GM19397 (cell line): ENCODE results near the gene VENTX.
"Not testable (repeated sequence)": the region's sequence is repeated elsewhere in the genome, so short reads cannot be mapped to it uniquely, and the experiment has no call there.

Source experiments
- ATAC-seq: cut with Tn5 transposase; IDR thresholded peaks from one replicate; pipeline ENCODE4 v1.9.1; 2021; ENCODE audit warnings: mild to moderate bottlenecking, moderate library complexity; ENCODE audit not compliant: unreplicated experiment

VENTX gene

DNA sequence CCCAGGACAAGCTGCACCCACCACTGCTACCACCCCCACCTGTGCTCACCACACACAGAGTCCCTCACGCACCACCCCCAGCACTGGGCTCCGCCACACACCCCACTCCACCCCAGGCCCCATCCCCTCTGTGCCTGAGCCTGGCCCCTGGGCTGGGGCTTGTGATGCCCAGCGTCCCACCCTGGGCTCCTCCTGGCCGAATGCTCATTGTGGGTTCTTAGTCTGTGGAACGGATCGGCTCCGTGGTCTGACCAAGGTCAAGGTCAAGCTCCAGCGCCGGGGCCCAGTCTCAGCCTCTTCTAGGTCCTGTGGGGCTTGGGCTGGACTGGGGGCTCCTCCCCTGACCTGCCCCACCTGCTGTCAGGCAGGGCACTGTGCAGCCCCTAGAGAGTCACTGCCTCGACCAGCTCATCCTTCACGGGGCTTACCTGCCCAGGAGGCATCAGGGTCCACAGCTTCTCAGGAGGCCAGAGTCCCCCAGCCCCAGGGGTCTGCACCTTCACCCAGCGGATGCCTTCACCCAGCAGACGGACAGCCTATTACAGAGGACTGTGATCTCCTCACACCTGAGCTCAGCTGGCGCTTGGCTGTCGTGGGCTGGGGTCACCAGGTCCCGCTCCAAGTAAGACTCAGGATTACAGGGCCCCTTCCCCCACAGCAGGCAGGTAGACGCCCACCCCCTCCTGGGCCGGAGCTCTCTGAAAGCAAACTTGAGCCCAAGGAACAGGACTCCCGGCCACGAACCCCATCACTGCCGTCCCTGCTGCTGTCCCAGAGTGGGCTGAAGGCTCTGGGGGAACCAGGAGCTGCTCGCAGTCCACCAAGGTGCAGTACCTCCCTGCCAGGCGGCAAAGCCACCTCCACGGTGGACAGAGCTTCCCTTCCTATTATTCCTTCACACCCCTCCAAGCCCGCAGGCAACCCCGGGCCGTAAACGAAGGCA, 22.9 kb upstream of the VENTX start:
- ATAC-seq, result no peak

- ATAC-seq, result no peak
Observed at GRCh38 chr10:133215586-133215985, 22.1 kb upstream of the VENTX start.

DNA sequence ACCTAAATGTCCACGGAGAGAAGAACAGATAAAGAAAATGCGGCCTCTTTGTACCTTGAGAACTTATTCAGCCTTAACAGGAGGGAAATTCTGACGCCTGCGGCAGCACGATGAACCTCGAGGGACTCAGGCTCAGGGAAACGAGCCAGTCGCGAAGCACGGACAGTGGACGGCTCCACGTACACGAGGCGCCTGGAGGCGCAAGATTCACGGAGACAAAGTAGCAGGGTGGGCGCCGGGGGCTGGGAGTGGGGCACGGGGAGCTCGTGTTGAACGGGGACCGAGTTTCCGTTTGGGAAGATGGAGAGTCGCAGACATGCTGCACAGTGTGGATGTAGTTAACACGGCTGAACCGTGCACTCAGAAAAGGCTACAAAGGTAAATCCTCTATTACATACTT, 20.9 kb upstream of the VENTX start:
- no peak for ATAC-seq

DNA sequence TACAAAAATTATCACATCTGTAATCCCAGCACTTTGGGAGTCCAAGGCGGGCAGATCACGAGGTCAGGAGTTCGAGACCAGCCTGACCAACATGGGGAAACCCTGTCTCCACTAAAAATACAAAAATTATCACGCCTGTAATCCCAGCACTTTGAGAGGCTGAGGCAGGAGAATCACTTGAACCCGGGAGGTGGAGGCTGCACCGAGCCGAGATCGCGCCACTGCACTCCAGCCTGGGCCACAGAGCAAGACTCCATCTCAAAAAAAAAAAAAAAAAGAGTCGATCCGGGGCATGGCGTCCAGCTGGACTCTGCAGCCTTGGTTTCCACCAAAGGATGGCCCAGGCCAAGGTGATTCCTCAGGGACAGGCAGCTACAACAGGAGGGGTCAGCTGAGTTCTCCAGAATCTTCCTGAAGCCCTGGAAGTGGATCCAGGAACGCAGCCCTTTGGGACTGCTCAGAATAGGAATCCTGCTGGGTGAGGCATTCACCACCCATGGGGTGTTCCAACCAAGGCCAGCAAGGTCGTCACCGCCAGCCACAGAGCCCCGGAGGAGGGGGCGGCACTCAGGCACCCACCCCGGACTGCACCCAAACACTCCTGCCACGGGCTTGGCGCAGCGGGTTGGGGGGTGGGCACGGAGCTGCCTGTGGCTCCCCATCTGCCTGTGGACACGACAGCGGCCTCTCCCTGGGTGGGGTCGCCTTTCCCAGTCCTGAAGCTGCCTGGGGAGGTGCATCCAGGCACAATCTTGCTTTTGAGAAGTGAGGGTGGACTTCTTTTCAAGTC, 19.7 kb upstream of the VENTX start:
- ATAC-seq, result no peak

DNA sequence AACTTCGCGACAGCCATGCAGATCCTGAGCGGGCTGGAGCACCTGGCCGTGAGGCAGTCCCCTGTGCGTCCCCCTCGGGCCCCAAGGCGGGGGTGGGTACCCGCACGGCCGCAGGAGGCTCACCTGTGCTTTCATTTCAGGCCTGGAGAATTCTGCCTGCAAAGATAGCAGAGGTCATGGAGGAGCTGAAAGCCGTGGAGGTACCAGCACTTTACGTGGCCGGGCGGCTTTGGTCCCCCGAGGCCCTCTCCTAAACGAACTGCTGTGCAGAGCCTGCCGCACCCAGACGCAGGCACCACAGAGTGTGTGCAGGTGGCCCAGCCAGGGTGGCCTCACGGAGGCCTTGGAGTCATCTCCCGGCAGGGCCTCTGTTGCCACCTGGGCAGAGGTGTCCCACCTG, 18.8 kb upstream of the VENTX start:
- ATAC-seq, result no peak

DNA sequence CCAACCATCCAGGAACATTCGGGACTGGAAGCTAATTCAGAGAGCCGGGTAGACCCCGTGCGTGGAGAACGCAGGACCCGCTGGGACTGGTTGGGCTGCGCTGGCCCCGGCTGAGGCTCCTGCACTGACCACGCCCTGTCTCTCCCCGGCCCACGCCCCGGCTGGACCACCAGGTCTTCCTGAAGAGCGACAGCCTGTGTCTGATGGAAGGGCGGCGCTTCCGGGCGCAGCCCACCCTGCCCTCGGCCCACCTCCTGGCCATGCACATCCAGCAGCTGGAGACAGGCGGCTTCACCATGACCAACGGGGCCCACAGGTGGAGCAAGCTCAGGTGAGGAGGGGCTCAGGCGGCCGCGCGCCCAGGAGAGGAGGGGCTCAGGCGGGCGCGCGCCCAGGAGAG, 17.9 kb upstream of the VENTX start:
- no peak for ATAC-seq

DNA sequence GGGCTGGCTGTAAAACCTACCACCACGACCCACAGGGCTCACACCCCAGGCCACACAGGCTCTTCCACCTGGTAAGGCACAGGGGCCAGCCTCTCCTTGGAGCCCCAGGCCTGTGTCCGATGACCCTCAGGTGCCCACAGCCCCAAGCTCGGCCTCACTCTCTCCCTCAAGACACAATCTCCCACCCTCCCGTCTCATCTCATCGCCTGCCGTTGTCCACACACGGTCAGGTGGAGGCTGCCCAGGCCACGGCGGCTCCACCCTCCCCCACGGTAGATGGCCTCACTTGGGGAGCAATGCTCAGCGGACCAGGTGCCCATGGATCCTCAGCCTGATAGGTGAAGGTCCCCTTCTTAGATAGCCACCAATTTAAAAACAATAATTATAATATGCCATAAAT, 16.3 kb upstream of the VENTX start:
- no peak for ATAC-seq

DNA sequence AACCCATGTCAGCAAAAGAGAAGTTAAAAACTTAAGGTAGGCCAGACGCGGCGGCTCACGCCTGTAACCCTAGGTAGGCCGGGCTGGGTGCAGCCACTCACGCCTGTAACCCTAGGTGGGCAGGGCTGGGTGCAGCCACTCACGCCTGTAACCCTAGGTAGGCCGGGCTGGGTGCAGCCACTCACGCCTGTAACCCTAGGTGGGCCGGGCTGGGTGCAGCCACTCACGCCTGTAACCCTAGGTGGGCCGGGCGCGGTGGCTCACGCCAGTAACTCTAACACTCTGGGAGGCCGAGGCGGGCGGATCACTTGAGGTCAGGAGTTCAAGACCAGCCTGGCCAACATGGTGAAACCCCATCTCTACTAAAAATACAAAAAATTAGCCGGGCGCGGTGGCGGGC, 15.9 kb upstream of the VENTX start:
- ATAC-seq, result not testable (repeated sequence)

GRCh38 chr10:133224076-133224475, 13.6 kb upstream of the VENTX start:
- ATAC-seq, result no peak

GRCh38 chr10:133224756-133225372, 12.8 kb upstream of the VENTX start:
- no peak for ATAC-seq

- ATAC-seq, result no peak
Observed at GRCh38 chr10:133225707-133226191, 11.9 kb upstream of the VENTX start.

- ATAC-seq, result no peak
Observed at GRCh38 chr10:133226251-133226808, 11.3 kb upstream of the VENTX start.

DNA sequence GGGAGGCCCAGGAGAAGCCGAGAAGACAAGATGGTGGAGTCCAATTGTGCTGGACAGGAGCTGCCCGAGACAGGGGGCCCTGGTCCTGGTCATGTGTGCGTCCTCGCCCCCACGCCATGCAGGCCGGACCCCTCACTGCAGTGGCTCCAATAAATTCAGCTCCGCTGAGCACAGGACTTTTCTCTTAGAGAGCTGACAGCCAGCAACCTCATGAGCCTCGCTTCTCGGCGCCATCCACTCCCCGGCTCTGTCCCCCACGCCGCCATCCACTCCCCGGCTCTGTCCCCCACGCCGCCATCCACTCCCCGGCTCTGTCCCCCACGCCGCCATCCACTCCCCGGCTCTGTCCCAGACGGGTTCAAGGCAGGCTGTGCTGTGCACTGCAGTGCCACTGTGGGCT, 10.4 kb upstream of the VENTX start:
- no peak for ATAC-seq

DNA sequence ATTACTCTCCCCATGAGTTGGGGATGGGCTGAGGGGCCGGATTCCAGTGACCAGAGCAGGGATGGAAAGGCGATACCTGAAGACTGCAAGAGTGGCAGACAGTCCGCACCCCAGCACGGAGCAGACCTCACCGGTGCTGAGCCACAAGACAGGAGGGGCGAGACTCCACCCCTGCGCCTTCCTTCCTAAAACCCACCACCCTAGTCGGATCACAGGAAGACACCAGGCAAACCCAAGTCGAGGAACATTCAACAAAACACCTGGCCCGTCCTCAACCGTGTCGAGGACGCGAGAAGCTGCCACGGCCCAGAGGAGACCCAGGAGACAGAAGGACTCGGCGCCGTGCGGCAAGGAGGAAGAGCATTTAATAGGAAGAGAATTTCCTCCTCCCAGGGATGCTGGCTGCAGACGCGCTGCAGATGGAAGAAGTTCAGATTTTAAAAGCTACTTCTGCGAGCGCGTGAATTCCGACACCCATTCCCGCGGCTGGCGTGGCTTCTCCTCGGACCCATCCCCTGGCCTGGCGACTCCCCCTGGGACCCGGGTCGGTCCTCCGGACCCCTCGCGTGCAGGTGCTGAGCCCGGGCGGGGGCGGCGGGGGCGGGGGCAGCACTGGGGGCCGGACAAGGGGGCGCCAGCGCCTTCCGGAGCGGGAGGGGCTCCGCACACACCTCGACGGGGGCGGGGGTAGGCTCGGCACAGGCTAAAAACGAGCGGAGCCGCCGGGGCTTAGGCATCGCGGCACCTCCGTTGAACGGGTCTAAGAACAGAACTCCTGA, 8.2 kb upstream of the VENTX start:
- no peak for ATAC-seq

DNA sequence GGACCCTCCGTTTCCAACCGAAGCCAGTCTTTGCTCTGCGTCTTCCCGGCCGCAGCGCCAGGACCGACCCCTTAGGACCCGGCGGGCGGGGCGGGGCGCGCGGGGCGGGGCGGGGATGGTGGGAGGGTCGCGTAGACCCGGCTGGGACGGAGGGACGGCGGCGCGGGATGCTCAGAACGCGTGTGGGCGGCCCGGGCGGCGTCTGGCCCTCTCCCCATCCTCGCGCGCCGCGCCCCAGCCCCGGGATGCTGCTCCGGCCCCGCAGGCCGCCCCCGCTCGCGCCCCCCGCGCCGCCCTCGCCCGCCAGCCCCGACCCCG, 7.7 kb upstream of the VENTX start, which contains the start of gene UTF1:
TSS of gene UTF1 (plus strand) at position 174 of the 318 bp plus-strand sequence. CDS start at position 246, 72 bp downstream.
- ATAC-seq, result no peak

- no peak for ATAC-seq
Observed at GRCh38 chr10:133230387-133231195, 7.1 kb upstream of the VENTX start.

GRCh38 chr10:133231244-133231945, 6.3 kb upstream of the VENTX start:
- no peak for ATAC-seq

DNA sequence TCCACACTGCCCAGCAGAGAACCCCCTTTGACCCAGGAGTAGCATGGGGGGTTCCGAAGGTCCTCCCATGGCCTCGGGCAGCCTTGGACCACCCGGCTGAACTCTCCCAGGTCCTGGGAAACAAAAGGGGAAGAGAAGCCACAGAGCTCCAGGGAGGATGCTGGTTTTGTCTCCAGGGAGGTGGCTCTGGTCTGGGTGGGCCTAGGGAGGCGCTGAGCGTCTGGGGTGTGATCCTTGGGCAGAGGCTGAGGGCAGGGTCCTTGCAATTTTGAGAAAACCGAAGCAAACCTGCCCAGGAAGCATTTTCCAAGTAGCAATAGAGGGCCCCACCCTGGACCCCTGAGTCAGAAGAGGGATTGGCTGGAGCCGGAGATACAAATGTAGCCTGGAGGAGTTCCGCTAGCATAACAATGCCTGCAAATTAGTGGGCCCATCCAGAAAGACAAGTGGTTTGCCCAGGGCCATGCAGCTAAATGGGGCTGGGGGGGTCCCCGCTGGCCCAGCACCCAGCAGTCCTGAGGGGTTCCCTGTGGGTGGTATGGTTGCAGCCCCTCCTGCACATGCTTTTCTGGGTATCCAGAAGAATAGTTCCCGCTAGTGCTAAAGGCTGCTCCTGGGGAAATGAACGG, 5.6 kb upstream of the VENTX start:
- ATAC-seq, result no peak
